PC-3 (cell line): Measurements from ENCODE around the gene PTPRN2. TPM values are rescaled to one million over a fixed set of nuclear protein-coding genes. Genes with fewer than 3 reads are reported as not detected.

ENCODE experiments used
- ATAC-seq: fragments of 200-7000 bp; cut with Tn5 transposase; 2 replicates; pipeline ENCODE4 v1.9.1; 2020; ENCODE audit warnings: mild to moderate bottlenecking, moderate library complexity
- BruUV-seq: library from RNA; stranded (reverse); fragments of 400-500 nt; replicated peaks from 2 replicates; lab custom pipeline; 2021; lab: Mats Ljungman, UMichigan
- CTCF ChIA-PET: fragments of 300-600 bp; sonication (Branson Sonifier 250); formaldehyde crosslinking; loops from one replicate; lab custom pipeline; 2022; ENCODE audit warnings: antibody characterized with exemption; lab: Charles Lee
- POLR2A ChIA-PET: fragments of 300-600 bp; sonication (Branson Sonifier 250); formaldehyde crosslinking; loops from one replicate; lab custom pipeline; 2022; ENCODE audit warnings: antibody characterized with exemption; ENCODE audit not compliant: unreplicated experiment; lab: Charles Lee
- DNase-seq: peaks from one replicate; pipeline ENCODE4 v3.0.0-alpha.2; 2015
- H2AFZ ChIP-seq: fragments of 300-600 bp; sonication (generic); 2 replicates; pipeline ENCODE4 v1.6.0; 2016; ENCODE audit warnings: antibody characterized with exemption, low read length
- H3F3A ChIP-seq: fragments of 300-600 bp; sonication (generic); one replicate; pipeline ENCODE4 v1.6.0; 2017; ENCODE audit warnings: antibody characterized with exemption, low read length, control low read depth, mild to moderate bottlenecking; ENCODE audit not compliant: unreplicated experiment
- H3K27ac ChIP-seq: fragments of 300-600 bp; sonication (generic); 2 replicates; pipeline ENCODE4 v1.5.1; 2016; ENCODE audit warnings: mild to moderate bottlenecking, low read length
- H3K27me3 ChIP-seq: fragments of 300-600 bp; sonication (generic); 2 replicates; pipeline ENCODE4 v1.6.1; 2016; ENCODE audit warnings: low read length, mixed read lengths
- H3K36me3 ChIP-seq: fragments of 300-600 bp; sonication (generic); 2 replicates; pipeline ENCODE4 v1.6.1; 2016; ENCODE audit warnings: low read depth, mixed run types, low read length, mixed read lengths
- H3K4me1 ChIP-seq: fragments of 300-600 bp; sonication (generic); 2 replicates; pipeline ENCODE4 v1.5.1; 2016; ENCODE audit warnings: low read length; ENCODE audit not compliant: insufficient read depth
- H3K4me2 ChIP-seq: fragments of 300-600 bp; sonication (generic); 2 replicates; pipeline ENCODE4 v1.6.0; 2016; ENCODE audit warnings: low read length
- H3K4me3 ChIP-seq: fragments of 300-600 bp; sonication (generic); 2 replicates; pipeline ENCODE4 v1.5.1; 2016; ENCODE audit warnings: mild to moderate bottlenecking, low read length, mixed read lengths
- H3K79me2 ChIP-seq: fragments of 300-600 bp; sonication (generic); 2 replicates; pipeline ENCODE4 v1.6.1; 2017; ENCODE audit warnings: low read length, mixed read lengths
- H3K9ac ChIP-seq: fragments of 300-600 bp; sonication (generic); 2 replicates; pipeline ENCODE4 v1.6.0; 2016; ENCODE audit warnings: mild to moderate bottlenecking, low read length
- H3K9me2 ChIP-seq: fragments of 300-600 bp; sonication (generic); replicated peaks from 2 replicates; pipeline ENCODE4 v1.6.1; 2016; ENCODE audit warnings: mixed run types, low read length, mixed read lengths
- H3K9me3 ChIP-seq: fragments of 300-600 bp; sonication (generic); 2 replicates; pipeline ENCODE4 v1.6.1; 2016; ENCODE audit warnings: low read length, mixed read lengths
- H4K20me1 ChIP-seq: fragments of 300-600 bp; sonication (generic); 2 replicates; pipeline ENCODE4 v1.6.1; 2016; ENCODE audit warnings: low read length, mixed read lengths
- EZH2 ChIP-seq: fragments of 300-600 bp; sonication (generic); IDR thresholded peaks from one replicate; pipeline ENCODE4 v1.6.1; 2017; ENCODE audit warnings: antibody characterized with exemption, mild to moderate bottlenecking, low read length; ENCODE audit not compliant: unreplicated experiment
- EZH2phosphoT487 ChIP-seq: fragments of 300-600 bp; sonication (generic); IDR thresholded peaks from 2 replicates; pipeline ENCODE4 v1.6.1; 2018; ENCODE audit warnings: mild to moderate bottlenecking, antibody characterized with exemption, low read length, borderline replicate concordance
- intact Hi-C: fragments of 100-400 bp; cut with micrococcal nuclease; formaldehyde crosslinking; loops from 2 replicates; pipeline ENCODE4 v1.9.0; 2023
- total RNA-seq: library from RNA; depleted of rRNA; stranded (reverse); fragments of >200 nt; gene quantifications from 2 replicates; pipeline ENCODE4 v1.2.3, GENCODE V29; 2014
- TF ChIP-seq, protein P1 (sequence below): fragments of 300-600 bp; sonication (generic); conservative IDR thresholded peaks from 2 replicates; pipeline ENCODE4 v1.5.1; 2017; ENCODE audit warnings: antibody characterized with exemption, low read depth, mild to moderate bottlenecking, low read length

PTPRN2 gene
- total RNA-seq, 1 experiment from 2014 or later: 3.2 TPM

GRCh38 chr7:157596881-157597280 lies 990.7 kb downstream of the PTPRN2 start:
- H2AFZ ChIP-seq: no peak overlapping the region
- H3K9ac ChIP-seq: no peak overlapping the region
- TF ChIP-seq EZH2phosphoT487 (no peak), EZH2 (no peak)
- TF ChIP-seq, protein P1, sequence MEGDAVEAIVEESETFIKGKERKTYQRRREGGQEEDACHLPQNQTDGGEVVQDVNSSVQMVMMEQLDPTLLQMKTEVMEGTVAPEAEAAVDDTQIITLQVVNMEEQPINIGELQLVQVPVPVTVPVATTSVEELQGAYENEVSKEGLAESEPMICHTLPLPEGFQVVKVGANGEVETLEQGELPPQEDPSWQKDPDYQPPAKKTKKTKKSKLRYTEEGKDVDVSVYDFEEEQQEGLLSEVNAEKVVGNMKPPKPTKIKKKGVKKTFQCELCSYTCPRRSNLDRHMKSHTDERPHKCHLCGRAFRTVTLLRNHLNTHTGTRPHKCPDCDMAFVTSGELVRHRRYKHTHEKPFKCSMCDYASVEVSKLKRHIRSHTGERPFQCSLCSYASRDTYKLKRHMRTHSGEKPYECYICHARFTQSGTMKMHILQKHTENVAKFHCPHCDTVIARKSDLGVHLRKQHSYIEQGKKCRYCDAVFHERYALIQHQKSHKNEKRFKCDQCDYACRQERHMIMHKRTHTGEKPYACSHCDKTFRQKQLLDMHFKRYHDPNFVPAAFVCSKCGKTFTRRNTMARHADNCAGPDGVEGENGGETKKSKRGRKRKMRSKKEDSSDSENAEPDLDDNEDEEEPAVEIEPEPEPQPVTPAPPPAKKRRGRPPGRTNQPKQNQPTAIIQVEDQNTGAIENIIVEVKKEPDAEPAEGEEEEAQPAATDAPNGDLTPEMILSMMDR: no peak
- no peak overlapping the region for H3K4me2 ChIP-seq
- H4K20me1 ChIP-seq: no peaks in the 10 kb centered on the region
- no peaks in the 10 kb centered on the region for H3K79me2 ChIP-seq
- no peak overlapping the region for H3K4me3 ChIP-seq
- H3K36me3 ChIP-seq: no peaks in the 10 kb centered on the region
- H3K27ac ChIP-seq: no peak overlapping the region
- DNase-seq: no peak
- no peaks in the 10 kb centered on the region for H3F3A ChIP-seq
- ChIA-PET CTCF (no interaction called here), POLR2A (no interaction called here)
- H3K4me1 ChIP-seq: no peaks in the 10 kb centered on the region
- H3K27me3 ChIP-seq: no peaks in the 10 kb centered on the region
- BruUV-seq: no TSS peak
- no peak for ATAC-seq
- intact Hi-C loops: no loop called here
- H3K9me2 ChIP-seq: no peaks in the 10 kb centered on the region
- H3K9me3 ChIP-seq: no peaks in the 10 kb centered on the region

GRCh38 chr7:157596471-157596870 lies 991.2 kb downstream of the PTPRN2 start:
- Histone ChIP-seq H2AFZ (no peak overlapping the region), H3K9me2 (no peaks in the 10 kb centered on the region), H3K79me2 (no peaks in the 10 kb centered on the region), H3K27me3 (no peaks in the 10 kb centered on the region), H3K36me3 (no peaks in the 10 kb centered on the region), H3K4me1 (no peaks in the 10 kb centered on the region), H3K4me2 (no peak overlapping the region), H3K4me3 (no peak overlapping the region), H3F3A (no peaks in the 10 kb centered on the region), H3K9me3 (no peaks in the 10 kb centered on the region), H3K27ac (no peak overlapping the region), H4K20me1 (no peaks in the 10 kb centered on the region), H3K9ac (no peak overlapping the region)
- DNase-seq (no peak), ATAC-seq (no peak)
- TF ChIP-seq, protein P1: no peak
- no TSS peak for BruUV-seq
- POLR2A ChIA-PET: no interaction called here
- intact Hi-C loops: no loop called here
- CTCF ChIA-PET: no interaction called here

DNA sequence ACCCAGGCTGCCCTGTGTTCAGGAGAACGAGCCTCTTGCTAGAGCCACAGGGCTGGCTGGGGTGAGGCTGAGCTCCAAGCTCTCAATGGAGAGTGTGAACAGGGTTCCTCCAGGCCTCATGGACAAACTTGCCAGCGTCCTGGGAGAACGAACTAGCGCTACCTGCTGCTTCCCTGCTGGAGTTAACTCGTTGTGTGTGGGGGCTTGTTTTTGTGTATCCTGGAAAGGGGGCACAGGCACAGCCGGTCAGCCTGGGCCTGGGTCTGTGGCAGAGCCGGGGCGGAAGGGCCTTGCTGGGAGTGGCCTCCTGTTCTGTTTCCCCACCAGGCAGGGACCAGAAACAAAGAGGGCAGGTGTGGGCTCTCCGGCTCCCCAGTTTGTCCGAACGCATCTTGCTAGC lies 991.6 kb downstream of the PTPRN2 start:
- H3K27me3 ChIP-seq: no peaks in the 10 kb centered on the region
- H3K4me2 ChIP-seq: no peak overlapping the region
- no peaks in the 10 kb centered on the region for H3K9me2 ChIP-seq
- no peak overlapping the region for H3K27ac ChIP-seq
- no peaks in the 10 kb centered on the region for H4K20me1 ChIP-seq
- POLR2A ChIA-PET: no interaction called here
- BruUV-seq: no TSS peak
- H3K4me1 ChIP-seq: no peaks in the 10 kb centered on the region
- DNase-seq (no peak), ATAC-seq (no peak)
- intact Hi-C loops: no loop called here
- no peaks in the 10 kb centered on the region for H3K9me3 ChIP-seq
- no peak overlapping the region for H3K4me3 ChIP-seq
- TF ChIP-seq EZH2phosphoT487: no peak
- TF ChIP-seq EZH2: no peak
- TF ChIP-seq, protein P1: no peak
- CTCF ChIA-PET: no interaction called here
- H3K36me3 ChIP-seq: no peaks in the 10 kb centered on the region
- no peak overlapping the region for H2AFZ ChIP-seq
- no peaks in the 10 kb centered on the region for H3F3A ChIP-seq
- no peaks in the 10 kb centered on the region for H3K79me2 ChIP-seq
- H3K9ac ChIP-seq: no peak overlapping the region
